ENCODE measurements around the gene WEE2. TPM values are rescaled to one million over a fixed set of nuclear protein-coding genes. Genes with fewer than 3 reads are reported as not detected.

WEE2 gene
- total and polyA plus RNA-seq, 9 of the 15 experiments (the other 6 are each of a cell fraction or from before 2014, with no cell fraction given), result not detected

GRCh38 chr7:141737118-141737835, 29.1 kb downstream of the WEE2 start (continued):
- TF ChIP-seq MAZ (CRISPR knock-in tag; conservative IDR thresholded peaks at IDR 0.05 in 1 of 2, IDR thresholded peaks at IDR 0.05 in 1 of 2) (no peak), CREM (IDR thresholded peaks at IDR 0.05; ENCODE audit: low read depth) (peak; percentile 44; the same call in 1 of the 2 replicates), HNRNPH1 (optimal IDR thresholded peaks at IDR 0.05; ENCODE audit: low read depth, low read length) (no peak), CSDE1 (IDR thresholded peaks at IDR 0.05) (no peak), ZNF3 (CRISPR knock-in tag; IDR thresholded peaks at IDR 0.05) (no peak), HSF4 (CRISPR knock-in tag; IDR thresholded peaks at IDR 0.05; ENCODE audit: borderline replicate concordance) (no peak), EZH2 (IDR thresholded peaks at IDR 0.05; ENCODE audit: borderline replicate concordance, low read depth, low read length) (no peak), LARP7 (IDR thresholded peaks at IDR 0.05) (peak; percentile 94), THRB (CRISPR knock-in tag; conservative IDR thresholded peaks at IDR 0.05) (no peak), ARID3B (CRISPR knock-in tag; IDR thresholded peaks at IDR 0.05; ENCODE audit: borderline replicate concordance) (no peak), ZNF695 (CRISPR knock-in tag; IDR thresholded peaks at IDR 0.05) (no peak), ATF7 (IDR thresholded peaks at IDR 0.05) (peak; percentile 59; the same call in 1 of the 2 replicates), ZMIZ1 (IDR thresholded peaks at IDR 0.05; ENCODE audit: low read depth in 2 of 2, low read length in 2 of 2) (no peak), TFAM (CRISPR knock-in tag; conservative IDR thresholded peaks at IDR 0.05) (no peak), PTRF (tag; IDR thresholded peaks at IDR 0.05) (no peak), ZC3H4 (CRISPR knock-in tag; IDR thresholded peaks at IDR 0.05; ENCODE audit: borderline replicate concordance) (no peak), CEBPZ (IDR thresholded peaks at IDR 0.05; ENCODE audit: borderline replicate concordance, low read depth, low read length) (no peak), ZNF561 (CRISPR knock-in tag; conservative IDR thresholded peaks at IDR 0.05) (no peak)

Measured in K562 (cell line).